Measurements from ENCODE around the gene PCDH9.

DNA sequence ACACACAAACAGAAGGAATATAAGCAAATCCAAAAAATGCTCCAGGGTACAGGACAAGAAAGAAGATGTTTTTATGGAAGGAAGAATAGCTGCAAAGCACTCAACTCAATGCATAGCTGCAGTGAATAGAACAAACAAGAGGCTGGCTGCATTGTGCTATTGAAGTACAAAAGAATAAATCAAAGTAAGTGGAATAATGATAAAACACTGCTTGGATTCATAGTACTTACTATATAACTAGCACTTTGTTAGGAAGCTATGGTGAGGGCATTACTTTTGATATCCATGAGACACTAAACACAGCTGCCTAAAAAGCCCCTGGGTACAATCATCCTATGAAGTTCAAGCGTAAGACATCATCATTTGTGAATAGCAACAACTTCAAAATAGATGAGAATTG lies 350.1 kb downstream of the PCDH9 start:
- TF ChIP-seq, protein P1, sequence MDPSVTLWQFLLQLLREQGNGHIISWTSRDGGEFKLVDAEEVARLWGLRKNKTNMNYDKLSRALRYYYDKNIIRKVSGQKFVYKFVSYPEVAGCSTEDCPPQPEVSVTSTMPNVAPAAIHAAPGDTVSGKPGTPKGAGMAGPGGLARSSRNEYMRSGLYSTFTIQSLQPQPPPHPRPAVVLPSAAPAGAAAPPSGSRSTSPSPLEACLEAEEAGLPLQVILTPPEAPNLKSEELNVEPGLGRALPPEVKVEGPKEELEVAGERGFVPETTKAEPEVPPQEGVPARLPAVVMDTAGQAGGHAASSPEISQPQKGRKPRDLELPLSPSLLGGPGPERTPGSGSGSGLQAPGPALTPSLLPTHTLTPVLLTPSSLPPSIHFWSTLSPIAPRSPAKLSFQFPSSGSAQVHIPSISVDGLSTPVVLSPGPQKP (IDR thresholded peaks at IDR 0.05; ENCODE audit: borderline replicate concordance, low read depth, low read length): no peak
- TF ChIP-seq POLR2A (IDR thresholded peaks at IDR 0.05; ENCODE audit: low read depth, low read length): no peak
- TF ChIP-seq, protein P2, sequence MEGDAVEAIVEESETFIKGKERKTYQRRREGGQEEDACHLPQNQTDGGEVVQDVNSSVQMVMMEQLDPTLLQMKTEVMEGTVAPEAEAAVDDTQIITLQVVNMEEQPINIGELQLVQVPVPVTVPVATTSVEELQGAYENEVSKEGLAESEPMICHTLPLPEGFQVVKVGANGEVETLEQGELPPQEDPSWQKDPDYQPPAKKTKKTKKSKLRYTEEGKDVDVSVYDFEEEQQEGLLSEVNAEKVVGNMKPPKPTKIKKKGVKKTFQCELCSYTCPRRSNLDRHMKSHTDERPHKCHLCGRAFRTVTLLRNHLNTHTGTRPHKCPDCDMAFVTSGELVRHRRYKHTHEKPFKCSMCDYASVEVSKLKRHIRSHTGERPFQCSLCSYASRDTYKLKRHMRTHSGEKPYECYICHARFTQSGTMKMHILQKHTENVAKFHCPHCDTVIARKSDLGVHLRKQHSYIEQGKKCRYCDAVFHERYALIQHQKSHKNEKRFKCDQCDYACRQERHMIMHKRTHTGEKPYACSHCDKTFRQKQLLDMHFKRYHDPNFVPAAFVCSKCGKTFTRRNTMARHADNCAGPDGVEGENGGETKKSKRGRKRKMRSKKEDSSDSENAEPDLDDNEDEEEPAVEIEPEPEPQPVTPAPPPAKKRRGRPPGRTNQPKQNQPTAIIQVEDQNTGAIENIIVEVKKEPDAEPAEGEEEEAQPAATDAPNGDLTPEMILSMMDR (conservative IDR thresholded peaks at IDR 0.05; ENCODE audit: low read depth, low read length): no peak
- no peak for TF ChIP-seq RFX5 (IDR thresholded peaks at IDR 0.05; ENCODE audit: low read depth, low read length)
- no peak for TF ChIP-seq CHD1 (IDR thresholded peaks at IDR 0.05; ENCODE audit: low read depth, low read length)
- TF ChIP-seq CEBPB (IDR thresholded peaks at IDR 0.05; ENCODE audit: low read depth, low read length): no peak
- TF ChIP-seq RAD21 (IDR thresholded peaks at IDR 0.05; ENCODE audit: low read length): no peak
- TF ChIP-seq FOS (IDR thresholded peaks at IDR 0.05; ENCODE audit: low read depth, low read length): no peak

All from IMR-90 (cell line).